AG08396 (cell line): Measurements from ENCODE around the gene ABCA2.
"Not testable (repeated sequence)": the region's sequence is repeated elsewhere in the genome, so short reads cannot be mapped to it uniquely, and the experiment has no call there.

Source experiments
- DNase-seq: peaks from one replicate; pipeline ENCODE4 v3.0.0; 2012; ENCODE audit warnings: low spot score, mixed read lengths

Gene ABCA2

DNA sequence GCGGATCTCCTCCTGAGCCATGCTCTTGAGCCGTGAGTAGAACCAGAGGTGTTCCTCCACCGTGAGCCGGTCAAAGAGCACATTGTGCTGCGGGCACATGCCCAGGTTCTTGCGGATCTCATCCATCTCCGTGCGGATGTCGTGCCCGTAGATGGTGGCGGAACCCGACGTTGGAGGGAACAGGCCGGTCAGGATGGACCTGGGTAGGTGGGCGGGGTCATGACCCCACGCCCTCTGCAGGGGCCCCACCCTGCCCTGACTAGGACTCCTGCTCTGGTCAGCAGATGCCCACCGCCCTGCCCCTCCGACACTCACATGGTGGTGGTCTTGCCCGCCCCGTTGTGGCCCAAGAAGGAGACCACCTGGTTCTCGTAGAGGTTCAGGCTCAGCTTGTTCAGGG lies 12.1 kb downstream of the ABCA2 start:
- no peak for DNase-seq

DNA sequence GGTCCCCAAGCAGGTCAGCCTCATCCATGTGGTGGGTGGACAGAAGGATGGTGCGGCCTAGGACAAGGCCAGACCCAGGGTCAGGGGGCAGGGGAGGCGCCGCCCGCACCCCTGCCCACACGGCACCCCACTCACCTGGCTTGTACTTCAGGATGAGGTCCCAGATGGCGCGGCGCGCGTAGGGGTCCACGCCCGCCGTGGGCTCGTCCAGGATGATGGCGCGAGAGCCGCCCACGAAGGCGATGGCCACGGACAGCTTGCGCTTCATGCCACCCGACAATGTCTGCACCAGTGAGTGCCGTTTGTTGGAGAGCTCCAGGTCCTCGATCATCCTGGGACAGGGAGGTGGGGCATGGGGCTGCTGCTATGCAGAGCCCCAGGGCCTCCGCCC lies 12.5 kb downstream of the ABCA2 start:
- DNase-seq, result no peak

DNA sequence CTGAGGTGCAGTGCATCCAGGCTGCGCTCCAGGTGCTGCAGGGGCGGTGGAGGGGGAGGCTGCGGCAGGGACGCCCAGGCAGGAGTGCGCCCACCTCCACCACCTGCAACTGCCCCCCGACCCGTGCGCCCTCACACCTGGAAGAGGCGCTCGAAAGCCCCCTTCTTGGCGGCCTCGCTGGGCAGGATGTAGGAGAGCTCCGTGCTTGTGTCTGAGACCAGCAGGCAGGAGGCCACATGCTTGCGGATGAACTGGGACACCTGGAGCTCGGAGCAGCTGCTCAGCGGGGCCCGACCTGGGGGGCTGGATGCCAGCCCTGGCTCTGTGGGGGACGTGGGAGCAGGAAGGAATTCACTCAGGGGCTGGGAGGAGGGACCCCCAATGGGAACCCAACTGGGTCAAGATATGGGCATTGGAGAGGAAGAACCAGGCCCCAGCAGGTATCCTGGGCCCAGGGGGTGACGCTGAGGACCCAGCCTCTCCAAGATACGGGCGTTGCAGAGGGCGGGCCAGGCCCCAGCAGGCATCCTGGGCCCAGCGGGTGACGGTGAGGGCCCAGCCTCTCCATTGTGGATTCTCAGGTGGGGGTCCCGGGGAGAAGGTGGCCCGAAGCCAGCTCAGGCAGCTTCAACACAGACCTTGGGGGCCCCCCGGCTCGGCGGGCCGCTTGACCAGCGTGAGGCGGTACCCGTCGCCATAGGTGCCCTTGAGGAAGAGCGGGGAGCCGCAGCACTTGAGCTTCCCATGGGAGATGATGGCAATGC lies 13.1 kb downstream of the ABCA2 start:
- no peak for DNase-seq

DNA sequence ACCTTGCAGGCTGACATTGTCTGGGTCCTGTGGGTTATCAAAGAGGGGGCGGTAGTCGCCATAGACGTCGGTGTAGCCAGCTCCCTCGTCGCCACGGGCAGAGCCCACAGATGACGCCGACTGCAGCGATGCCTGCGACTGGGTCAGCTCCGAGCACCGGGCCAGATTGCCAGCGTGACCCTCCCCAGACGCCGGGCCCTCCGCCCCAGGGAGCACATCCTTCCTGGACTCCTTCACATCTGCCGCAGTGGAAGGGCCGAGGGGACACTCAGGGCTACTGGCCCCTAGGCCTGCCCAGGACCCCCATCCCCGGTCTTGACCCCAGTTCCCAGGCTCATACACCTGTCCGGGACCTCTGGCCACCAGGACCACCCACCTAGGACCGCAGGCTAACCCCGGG lies 13.9 kb downstream of the ABCA2 start:
- no peak for DNase-seq

DNA sequence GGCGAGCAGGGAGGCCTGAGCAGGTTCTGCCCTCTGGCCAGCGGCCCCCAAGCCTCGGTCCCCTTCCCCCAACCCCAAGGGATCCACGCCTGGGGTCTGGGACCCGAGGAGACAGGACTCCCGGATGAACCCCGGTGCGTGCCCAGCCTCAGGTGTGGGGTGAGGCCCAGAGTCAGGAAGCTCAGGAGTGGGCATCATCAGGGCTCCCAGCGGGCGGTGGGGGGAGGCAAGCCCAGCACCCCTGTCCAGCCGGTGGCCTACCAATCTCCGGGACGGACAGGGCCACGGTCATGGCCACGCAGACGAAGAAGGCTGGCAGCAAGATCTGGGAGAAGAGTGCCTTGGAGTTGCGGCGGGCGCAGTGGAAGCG lies 14.5 kb downstream of the ABCA2 start:
- no peak for DNase-seq

DNA sequence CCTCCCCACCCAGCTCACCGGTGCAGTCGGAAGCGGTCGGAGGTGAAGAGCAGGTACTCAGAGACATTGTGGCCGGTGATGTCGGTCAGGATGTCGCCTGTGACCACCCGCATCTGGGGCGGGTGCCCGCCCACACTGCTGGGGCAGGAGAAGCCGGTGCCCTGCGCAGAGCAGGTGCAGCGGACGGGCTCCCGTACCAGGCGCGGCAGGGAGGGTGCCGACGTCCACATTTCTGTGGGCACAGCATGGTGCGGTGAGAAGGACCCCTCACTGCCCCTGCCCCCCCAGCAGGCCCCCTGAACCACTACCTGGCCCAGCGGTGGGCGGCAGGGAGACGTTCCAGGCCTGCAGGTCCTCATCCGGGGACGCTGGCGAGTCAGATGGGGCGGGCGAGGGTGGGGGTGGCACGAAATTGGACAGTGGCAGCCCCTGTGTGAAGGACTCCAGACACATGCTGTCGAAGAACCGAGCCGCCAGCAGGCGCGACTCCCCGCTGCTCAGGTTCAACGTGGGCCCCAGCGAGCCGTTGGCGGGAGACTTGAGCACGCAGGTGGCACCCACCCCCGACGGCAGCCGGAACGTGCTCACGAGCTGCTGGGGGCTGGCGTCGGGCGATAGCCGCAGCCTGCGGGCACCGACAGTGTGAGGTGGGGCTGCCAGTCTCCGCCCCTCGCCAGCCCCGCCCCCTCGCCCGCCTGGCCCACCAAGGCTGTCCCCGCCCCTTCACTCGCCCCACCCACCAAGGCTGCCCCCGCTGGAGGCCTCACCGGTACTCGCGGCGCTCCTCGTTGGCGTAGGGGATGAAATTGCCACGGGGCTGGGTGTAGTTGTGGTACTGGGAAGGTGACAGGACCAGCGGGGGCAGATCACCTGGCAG lies 15.1 kb downstream of the ABCA2 start:
- no peak for DNase-seq

DNA sequence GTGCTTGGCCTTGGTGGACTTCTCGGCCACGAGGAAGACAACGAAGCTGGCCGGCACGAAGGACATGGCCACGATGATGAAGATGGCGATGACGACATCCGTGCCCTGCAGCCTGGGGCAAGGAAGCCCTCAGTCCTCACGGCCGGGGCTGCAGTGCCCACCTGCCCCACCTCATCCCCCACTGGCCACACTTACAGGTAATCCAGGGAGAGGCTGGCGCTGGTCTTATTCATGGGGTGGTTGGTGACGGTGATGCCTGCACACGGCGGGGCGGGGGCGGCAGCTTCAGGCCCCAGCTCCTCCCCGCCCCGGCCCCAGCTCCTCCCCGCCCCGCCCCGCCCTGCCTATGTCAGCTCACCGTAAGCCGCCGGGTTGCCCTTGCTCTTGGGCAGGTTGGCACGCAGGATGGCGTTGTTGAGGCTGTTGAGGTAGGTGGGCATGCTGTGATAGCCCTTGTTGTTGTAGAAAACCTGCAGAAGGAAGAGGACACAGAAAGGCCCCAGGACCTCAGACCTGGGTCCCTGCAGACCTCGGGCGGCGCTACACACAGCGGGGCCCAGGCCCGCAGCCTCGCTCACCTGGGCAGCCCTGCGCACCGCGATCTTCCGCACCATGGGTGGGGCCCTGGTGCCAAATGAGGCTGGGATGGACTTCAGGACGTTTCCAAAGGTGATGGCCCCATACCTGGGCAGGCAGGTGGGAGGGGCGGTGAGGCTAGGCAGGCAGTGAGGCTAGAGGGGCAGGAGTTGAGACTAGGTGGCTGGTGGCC lies 15.9 kb downstream of the ABCA2 start:
- no peak for DNase-seq

DNA sequence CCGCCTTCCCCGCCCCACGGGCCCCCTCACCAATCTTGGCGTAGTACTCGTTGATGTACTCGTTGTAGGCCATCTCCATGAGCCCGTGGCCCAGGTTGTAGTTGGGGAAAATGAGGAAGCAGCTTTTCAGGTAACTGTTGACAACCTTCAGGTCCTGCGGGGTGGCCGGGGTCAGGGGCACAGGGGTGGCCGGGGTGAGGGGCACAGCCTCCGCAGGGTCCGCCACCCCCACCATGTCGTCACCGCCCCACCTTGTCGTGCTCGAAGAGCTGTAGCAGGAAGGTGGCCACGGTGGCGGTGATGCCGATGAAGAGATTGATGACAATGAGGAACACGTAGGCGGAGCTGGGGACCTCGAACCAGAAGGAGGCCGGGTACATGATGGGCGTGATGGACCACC lies 16.9 kb downstream of the ABCA2 start:
- no peak for DNase-seq

DNA sequence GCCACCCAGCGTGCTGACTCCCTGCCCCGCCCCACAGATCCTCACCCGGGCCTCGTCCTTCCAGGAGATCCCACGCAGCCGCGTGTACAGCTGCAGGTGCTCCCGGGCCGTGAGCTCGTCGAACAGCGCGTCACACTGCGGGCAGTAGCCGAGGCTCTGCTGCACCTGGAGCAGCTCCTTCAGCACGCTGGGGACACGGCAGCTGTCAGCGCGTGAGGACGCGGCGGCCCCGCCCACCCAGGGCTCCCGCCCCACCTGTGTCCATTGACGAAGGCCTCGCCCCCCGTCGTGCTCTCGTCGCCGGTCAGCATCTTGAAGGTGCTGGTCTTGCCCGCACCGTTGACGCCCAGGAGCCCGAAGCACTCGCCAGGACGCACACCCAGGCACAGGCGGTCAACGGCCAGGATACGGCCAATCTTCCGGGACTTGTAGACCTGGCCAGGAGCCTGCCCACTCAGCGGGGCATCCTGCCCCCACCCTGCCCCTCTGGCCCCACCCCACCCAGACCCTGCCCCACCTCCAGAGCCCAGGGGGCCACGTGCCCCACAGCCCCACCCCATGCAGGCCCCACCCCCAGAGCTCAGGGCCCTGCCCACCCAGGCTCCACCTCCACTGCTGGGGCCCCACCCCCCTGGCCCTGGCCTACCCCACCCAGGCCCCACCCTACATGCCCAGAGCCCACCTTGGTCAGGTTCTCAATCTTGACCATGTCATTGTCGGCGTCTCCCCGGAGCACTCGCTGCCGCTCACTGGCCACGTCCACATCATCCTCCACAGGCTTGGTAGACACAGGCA lies 17.9 kb downstream of the ABCA2 start:
- DNase-seq, result no peak

DNA sequence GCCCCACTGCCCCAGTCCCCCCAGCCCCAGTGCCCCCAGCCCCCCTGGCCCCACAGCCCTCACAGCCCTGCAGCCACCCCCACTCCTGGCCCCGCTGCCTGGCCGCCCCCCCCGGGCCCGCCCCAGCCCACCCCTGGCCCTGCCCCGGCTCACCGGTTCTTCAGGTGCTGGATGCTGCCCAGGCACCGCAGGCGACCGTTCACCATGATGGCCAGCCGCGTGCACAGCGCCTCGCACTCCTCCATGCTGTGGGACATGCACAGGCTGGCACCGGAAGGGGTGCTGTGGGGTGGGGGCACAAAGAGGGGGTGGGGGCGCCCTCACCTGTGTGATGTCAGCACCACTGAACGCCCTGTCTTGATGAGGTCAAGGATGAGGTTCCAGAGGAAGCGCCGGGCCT lies 18.8 kb downstream of the ABCA2 start:
- no peak for DNase-seq

DNA sequence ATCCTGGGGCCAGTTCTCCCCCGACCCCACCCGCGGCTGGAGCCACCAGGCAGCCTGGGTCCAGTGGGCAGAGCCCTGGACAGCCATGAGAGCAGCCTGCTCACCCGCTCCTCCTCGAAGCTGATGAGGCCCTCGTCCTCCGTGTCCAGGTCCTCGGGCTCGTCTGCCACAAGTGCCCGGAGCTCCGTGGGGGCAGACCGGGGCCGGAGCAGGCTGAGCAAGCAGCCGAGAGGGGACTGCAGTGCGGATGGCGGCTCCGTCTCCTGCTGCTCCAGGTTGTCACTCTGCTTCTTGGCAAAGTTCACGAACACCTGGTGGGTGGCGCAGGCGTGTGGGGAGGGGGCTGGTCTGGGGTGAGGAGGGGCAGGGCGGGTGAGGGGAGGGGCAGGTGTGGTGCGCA lies 19.7 kb downstream of the ABCA2 start:
- no peak for DNase-seq

DNA sequence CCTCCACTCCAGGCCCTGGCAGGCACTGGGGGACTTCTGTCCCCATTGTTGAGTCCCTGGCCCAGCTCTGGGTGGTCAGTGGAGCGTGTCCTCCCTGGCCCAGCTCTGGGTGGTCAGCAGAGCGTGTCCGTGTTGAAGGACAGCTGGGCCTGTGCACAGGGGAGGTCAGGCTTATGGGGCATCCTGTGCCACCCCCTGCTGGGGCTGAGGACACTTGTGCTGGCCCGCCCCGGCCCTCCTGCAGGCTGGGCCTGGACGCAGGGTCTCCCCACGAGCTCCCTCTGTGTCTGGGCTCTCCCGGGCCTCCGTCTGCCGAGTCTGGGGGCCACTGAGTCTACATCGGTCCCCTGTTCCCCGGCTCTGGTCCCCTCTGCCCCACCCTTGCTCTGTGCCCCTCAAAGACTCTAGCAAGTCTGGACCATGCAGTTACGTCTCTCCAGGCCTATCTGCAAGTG lies 20.2 kb downstream of the ABCA2 start:
- no peak for DNase-seq

DNA sequence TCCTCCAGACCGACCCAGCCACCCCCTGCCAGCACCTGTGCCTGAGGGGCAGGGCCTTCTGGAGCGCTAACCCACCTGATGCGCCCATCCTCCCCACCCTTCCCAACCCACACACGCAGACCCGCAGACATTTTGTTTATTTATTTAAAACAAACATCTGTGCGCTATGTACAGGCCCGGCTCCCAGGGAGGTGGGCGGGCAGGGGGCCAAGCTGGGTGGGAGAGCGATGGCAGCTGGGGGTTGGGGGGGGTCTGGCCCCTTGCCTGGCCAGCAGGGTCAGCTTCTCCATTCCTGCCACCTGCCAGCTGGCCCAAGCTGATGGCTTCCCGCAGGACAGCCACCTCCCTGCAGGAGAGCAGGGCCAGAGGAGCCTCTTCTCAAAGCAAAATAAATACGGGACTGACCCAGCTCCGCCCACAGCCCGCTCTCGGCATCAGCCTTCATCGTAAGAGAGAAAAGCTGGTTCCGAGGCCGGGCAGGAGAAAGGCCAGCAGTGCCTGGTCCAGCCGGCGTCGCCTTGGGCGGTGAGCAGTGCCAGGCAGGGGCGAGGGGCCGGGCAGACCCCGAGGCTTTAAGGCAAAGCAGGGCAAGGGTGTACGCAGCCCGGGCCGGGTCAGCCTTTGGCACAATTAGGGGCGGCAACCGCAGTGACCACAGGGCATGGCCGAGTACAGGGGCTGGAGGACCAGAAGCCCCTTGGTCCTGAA lies 20.8 kb downstream of the ABCA2 start:
- peak; percentile 59 for DNase-seq

DNA sequence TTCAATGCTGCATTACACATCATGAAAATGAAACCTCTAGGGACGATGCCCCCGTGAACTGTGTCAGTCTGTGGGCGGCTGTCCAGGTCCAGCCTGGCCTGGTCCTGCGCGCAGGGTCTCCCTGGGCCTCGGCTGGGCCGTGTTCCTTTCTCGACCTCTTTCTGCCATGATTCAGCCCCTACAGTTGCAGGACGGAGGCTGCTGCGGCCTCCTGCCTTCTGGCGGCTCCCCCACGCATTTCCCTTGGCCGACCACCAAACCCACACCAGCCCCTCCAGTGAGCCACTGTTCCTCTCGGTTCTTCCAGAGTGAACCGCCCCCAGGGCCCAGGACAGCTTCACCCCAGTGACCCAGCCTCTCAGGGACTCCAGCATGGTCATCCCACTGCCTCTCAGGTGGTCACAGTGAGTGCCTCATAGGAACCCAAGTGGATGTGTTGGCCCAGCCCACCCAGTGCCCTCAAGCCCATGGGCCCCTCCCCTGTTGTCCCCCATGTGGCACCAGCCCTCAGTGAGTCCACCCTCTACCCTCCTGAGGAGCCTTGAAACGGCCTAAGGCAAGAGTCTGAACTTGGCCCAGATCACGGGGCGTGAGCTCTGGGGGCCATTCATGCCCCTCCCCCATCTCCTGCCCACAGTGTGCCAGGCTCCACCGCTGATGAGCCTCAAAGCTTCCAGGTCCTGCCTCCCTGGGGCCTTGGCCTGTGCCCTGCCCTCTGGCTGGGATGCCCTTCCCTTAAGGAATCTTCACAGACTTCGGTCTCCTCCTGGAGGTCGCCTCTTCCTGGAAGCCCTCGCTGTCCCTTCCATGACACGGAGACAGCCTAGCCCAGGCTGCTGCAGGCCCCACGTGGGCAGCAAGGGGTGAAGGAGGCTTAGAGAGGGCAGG lies 21.7 kb downstream of the ABCA2 start:
- no peak for DNase-seq

DNA sequence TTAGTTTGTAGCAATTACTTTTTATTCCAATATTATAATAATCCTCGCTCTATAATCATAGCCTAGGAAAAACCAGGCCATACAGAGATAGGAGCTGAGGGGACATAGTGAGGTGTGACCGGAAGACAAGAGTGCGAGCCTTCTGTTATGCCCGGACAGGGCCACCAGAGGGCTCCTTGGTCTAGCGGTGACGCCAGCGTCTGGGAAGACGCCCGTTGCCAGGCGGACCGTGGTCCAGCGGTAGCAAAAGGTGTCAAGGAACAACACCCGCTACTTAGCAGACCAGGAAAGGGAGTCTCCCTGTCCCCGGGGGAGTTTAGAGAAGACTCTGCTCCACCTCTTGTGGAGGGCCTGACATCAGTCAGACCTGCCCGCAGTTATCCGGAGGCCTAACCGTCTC lies 23.8 kb downstream of the ABCA2 start:
- DNase-seq, result not testable (repeated sequence)

DNA sequence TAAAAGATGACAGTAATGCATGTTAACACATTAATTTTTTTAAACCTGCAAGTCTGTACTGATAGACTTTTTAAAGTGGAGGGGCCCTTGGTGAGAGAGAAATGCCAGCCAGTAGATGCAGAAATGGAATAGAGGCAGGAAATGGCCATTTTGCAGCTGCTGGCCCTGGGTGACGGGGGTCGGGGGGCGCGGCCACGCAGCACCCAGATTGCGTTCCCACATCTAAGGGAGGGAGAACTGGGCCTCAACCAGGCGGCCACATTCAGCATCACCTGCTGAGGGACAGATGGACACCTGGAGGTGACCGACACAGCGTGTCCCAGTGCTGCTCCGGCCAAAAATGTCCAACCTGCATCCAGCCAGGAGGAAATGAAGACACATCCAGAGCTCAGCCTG lies 25.4 kb downstream of the ABCA2 start:
- DNase-seq, result no peak

DNA sequence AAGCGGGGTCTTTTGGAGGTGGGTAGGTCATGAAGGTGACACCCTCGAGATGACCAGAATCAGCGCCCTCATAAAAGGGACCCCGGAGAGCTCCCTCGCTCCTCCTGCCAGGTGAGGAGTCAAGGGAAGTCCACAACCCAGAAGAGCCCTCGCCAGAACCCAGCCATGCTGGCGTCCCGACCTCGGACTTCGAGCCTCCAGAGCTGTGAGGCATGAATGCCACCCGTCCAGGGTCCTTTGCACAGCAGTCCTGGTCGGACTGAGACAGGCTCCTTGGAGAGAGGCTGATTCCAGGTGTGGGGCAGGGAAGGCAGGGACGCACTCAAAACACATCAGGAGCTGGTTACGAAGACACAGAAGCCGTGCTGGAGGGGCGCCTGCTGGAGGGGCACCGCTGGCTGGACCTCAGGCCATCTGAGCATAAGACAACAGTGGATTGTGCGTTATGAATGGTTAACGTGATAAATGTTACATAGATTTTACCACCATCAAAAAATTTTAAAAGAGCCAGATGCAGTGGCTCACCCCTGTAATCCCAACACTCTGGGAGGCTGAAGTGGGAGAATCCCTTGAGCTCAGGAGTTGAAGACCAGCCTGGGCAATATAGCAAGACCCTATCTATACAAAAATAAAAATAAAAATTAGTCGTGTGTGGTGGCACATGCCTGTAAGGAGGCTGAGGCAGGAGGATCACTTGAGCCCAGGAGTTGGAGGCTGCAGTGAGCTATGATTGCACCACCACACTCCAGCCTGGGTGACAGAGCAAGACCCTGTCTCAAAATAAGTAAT lies 26.0 kb downstream of the ABCA2 start:
- DNase-seq, result no peak

DNA sequence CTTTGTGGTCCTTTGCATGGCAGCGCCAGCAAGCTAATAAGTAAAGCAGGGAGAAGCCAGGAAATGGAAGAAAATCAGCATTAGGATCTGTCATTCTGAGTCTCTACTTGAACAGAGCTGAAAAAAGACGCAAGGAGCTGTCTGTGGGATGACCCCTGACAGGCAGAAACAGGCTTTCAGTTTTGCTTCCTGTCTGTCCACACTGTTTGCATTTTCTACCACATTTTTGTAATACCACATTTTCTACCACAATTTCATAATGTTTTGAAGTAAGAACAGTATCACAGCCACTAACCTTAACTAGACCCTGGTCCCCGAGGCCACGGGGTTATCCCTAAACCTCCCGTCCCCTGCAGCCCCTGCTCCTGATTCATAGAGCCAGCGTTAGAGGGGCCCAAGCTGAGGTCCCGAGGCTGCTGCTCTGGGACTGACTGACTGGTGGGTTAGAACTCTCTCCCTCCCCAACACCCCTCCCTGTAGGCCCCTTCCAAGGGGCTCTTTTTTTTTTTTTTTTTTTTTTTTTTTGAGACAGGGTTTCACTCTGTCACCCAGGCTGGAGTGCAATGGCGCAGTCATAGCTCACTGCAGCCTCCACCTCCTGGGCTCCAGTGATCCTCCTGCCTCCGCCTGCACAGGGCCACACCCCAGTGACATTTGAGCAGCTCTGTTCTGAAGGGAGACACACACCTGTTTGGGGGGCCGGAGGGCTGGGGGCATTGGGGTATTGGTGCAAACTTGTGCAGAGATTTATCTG lies 27.7 kb downstream of the ABCA2 start:
- DNase-seq, result peak; percentile 85

DNA sequence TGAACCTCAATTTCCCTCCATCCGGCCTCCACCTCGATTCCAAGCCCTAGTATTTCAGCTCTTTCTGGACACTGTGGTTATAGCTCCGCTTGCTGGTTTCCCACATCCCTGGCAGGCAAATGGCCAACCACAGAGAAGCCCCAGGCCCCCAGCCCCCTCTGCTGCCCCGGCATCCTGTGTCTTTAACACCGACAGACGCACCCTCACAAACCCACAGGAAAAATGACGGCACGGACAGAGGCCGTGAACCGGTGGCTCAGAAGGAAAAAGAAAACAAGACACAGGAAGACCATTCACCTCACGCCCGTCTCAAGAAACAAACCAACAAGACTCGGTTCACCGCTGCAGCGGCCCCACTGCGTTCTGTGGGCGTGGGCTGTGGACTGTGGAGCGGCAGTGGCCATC lies 30.2 kb downstream of the ABCA2 start:
- no peak for DNase-seq
